IMR-90 (cell line): ENCODE measurements around the gene RGS10. TPM values are rescaled to one million over a fixed set of nuclear protein-coding genes. Genes with fewer than 3 reads are reported as not detected.

ENCODE experiments used
- ATAC-seq: fragments of 200-7000 bp; cut with Tn5 transposase; 2 replicates; pipeline ENCODE4 v1.9.1; 2020; ENCODE audit warnings: low read depth, mild to moderate bottlenecking, moderate library complexity
- BruUV-seq: library from RNA; stranded (reverse); fragments of 400-500 nt; replicated peaks from 2 replicates; lab custom pipeline; 2021; lab: Mats Ljungman, UMichigan
- CTCF ChIA-PET: fragments of 300-600 bp; formaldehyde crosslinking; extraction: SDS; loops from one replicate; lab custom pipeline; 2021; ENCODE audit warnings: antibody characterized with exemption; lab: Yijun Ruan, JAX
- POLR2A ChIA-PET: fragments of 300-600 bp; sonication (Branson Sonifier 250); formaldehyde crosslinking; loops from one replicate; lab custom pipeline; 2022; ENCODE audit warnings: antibody characterized with exemption; ENCODE audit not compliant: unreplicated experiment; lab: Charles Lee
- DNase-seq: peaks from one replicate; pipeline ENCODE4 v3.0.0; 2013
- H2AFZ ChIP-seq: replicated peaks from 2 replicates; pipeline ENCODE3; 2013; ENCODE audit warnings: low read length, mild to moderate bottlenecking; ENCODE audit not compliant: poor library complexity
- H2AK5ac ChIP-seq: 2 replicates; pipeline ENCODE4 v1.6.1; 2013; ENCODE audit warnings: low read depth, low read length, inconsistent platforms
- H2AK9ac ChIP-seq: replicated peaks from 2 replicates; pipeline ENCODE3; 2013; ENCODE audit warnings: mild to moderate bottlenecking, low read depth, low read length, moderate library complexity; ENCODE audit not compliant: poor library complexity
- H2BK120ac ChIP-seq: 2 replicates; pipeline ENCODE4 v1.6.1; 2013; ENCODE audit warnings: low read depth, low read length, inconsistent platforms
- H2BK15ac ChIP-seq: 3 replicates; pipeline ENCODE4 v1.6.1; 2013; ENCODE audit warnings: low read depth, low read length, inconsistent platforms
- H2BK20ac ChIP-seq: 2 replicates; pipeline ENCODE4 v1.6.1; 2013; ENCODE audit warnings: low read depth, mild to moderate bottlenecking, inconsistent platforms, low read length, moderate library complexity
- H2BK5ac ChIP-seq: 2 replicates; pipeline ENCODE4 v1.6.1; 2013; ENCODE audit warnings: mild to moderate bottlenecking, low read depth, low read length, inconsistent platforms; ENCODE audit not compliant: poor library complexity, severe bottlenecking
- H3K14ac ChIP-seq: replicated peaks from 2 replicates; pipeline ENCODE4 v1.6.1; 2013; ENCODE audit warnings: low read depth, low read length, inconsistent platforms
- H3K18ac ChIP-seq: 2 replicates; pipeline ENCODE4 v1.6.1; 2013; ENCODE audit warnings: low read depth, low read length, control low read depth
- H3K23ac ChIP-seq: 2 replicates; pipeline ENCODE4 v1.6.1; 2013; ENCODE audit warnings: low read depth, low read length, inconsistent platforms
- H3K27ac ChIP-seq: 2 replicates; pipeline ENCODE4 v1.5.1; 2013; ENCODE audit warnings: mild to moderate bottlenecking, control low read depth, low read length; ENCODE audit not compliant: insufficient read depth
- H3K27me3 ChIP-seq: 2 replicates; pipeline ENCODE4 v1.6.1; 2013; ENCODE audit warnings: low read length; ENCODE audit not compliant: control insufficient read depth, insufficient read depth
- H3K36me3 ChIP-seq: 2 replicates; pipeline ENCODE4 v1.6.1; 2013; ENCODE audit warnings: low read length, mixed read lengths; ENCODE audit not compliant: control insufficient read depth, insufficient read depth
- H3K4ac ChIP-seq: 2 replicates; pipeline ENCODE4 v1.6.1; 2013; ENCODE audit warnings: low read depth, low read length, inconsistent platforms
- H3K4me1 ChIP-seq: 2 replicates; pipeline ENCODE4 v1.6.1; 2013; ENCODE audit warnings: low read length, mixed read lengths; ENCODE audit not compliant: control insufficient read depth, insufficient read depth
- H3K4me2 ChIP-seq: 2 replicates; pipeline ENCODE4 v1.6.1; 2013; ENCODE audit warnings: low read depth, mild to moderate bottlenecking, control low read depth, low read length, moderate library complexity
- H3K4me3 ChIP-seq: 2 replicates; pipeline ENCODE4 v1.5.1; 2013; ENCODE audit warnings: low read depth, mild to moderate bottlenecking, control low read depth, low read length, moderate library complexity; ENCODE audit not compliant: insufficient read depth
- H3K56ac ChIP-seq: 2 replicates; pipeline ENCODE4 v1.6.1; 2013; ENCODE audit warnings: low read length, inconsistent platforms; ENCODE audit not compliant: insufficient read depth; ENCODE audit errors: extremely low read depth
- H3K79me1 ChIP-seq, 2 experiments: 2 replicates each; pipeline ENCODE4 v1.6.1; 2013; ENCODE audit warnings: low read length in 2 of 2, inconsistent platforms in 1 of 2, low read depth in 1 of 2
- H3K9ac ChIP-seq: 2 replicates; pipeline ENCODE4 v1.6.1; 2013; ENCODE audit warnings: low read depth, low read length, control low read depth
- H3K9me1 ChIP-seq: 2 replicates; pipeline ENCODE4 v1.6.1; 2013; ENCODE audit warnings: low read length, inconsistent platforms; ENCODE audit not compliant: insufficient read depth
- H3K9me3 ChIP-seq: 2 replicates; pipeline ENCODE4 v1.6.1; 2013; ENCODE audit warnings: low read length; ENCODE audit not compliant: control insufficient read depth, insufficient read depth
- H4K20me1 ChIP-seq: 2 replicates; pipeline ENCODE4 v1.6.1; 2013; ENCODE audit warnings: low read length, inconsistent platforms; ENCODE audit not compliant: insufficient read depth
- H4K5ac ChIP-seq: 2 replicates; pipeline ENCODE4 v1.6.1; 2013; ENCODE audit warnings: mild to moderate bottlenecking, low read depth, low read length, control low read depth
- H4K8ac ChIP-seq, 2 experiments: 2 replicates each; pipeline ENCODE4 v1.6.1; 2013; ENCODE audit warnings: low read depth in 2 of 2, low read length in 2 of 2, control low read depth in 1 of 2, inconsistent platforms in 1 of 2
- H4K91ac ChIP-seq: 2 replicates; pipeline ENCODE4 v1.6.1; 2013; ENCODE audit warnings: low read depth, low read length, inconsistent platforms; ENCODE audit not compliant: insufficient read depth
- CEBPB ChIP-seq: IDR thresholded peaks from 2 replicates; pipeline ENCODE4 v1.6.1; 2012; ENCODE audit warnings: low read depth, low read length, improper control_type of control experiment
- CHD1 ChIP-seq: IDR thresholded peaks from 2 replicates; pipeline ENCODE4 v1.6.1; 2012; ENCODE audit warnings: low read depth, low read length, improper control_type of control experiment
- FOS ChIP-seq: fragments of 150-350 bp; IDR thresholded peaks from 2 replicates; pipeline ENCODE4 v1.6.1; 2016; ENCODE audit warnings: low read depth, low read length
- MAFK ChIP-seq: IDR thresholded peaks from 2 replicates; pipeline ENCODE4 v1.6.1; 2012; ENCODE audit warnings: low read depth, low read length, improper control_type of control experiment
- MAZ ChIP-seq: IDR thresholded peaks from 2 replicates; pipeline ENCODE4 v1.6.1; 2012; ENCODE audit warnings: low read depth, mild to moderate bottlenecking, low read length, improper control_type of control experiment, moderate library complexity, borderline replicate concordance
- NFE2L2 ChIP-seq: fragments of 150-350 bp; IDR thresholded peaks from 2 replicates; pipeline ENCODE4 v1.6.1; 2016; ENCODE audit warnings: low read depth, mild to moderate bottlenecking, low read length
- POLR2A ChIP-seq: IDR thresholded peaks from 2 replicates; pipeline ENCODE4 v1.6.1; 2012; ENCODE audit warnings: mild to moderate bottlenecking, low read depth, low read length
- RAD21 ChIP-seq: IDR thresholded peaks from 2 replicates; pipeline ENCODE4 v1.6.1; 2012; ENCODE audit warnings: low read length, improper control_type of control experiment
- RCOR1 ChIP-seq: IDR thresholded peaks from 2 replicates; pipeline ENCODE4 v1.6.1; 2012; ENCODE audit warnings: mild to moderate bottlenecking, low read length, improper control_type of control experiment; ENCODE audit not compliant: insufficient replicate concordance
- RFX5 ChIP-seq: IDR thresholded peaks from 2 replicates; pipeline ENCODE4 v1.8.0; 2012; ENCODE audit warnings: low read depth, mild to moderate bottlenecking, low read length, moderate library complexity
- SMC3 ChIP-seq: fragments of 150-350 bp; IDR thresholded peaks from 2 replicates; pipeline ENCODE4 v1.6.1; 2016; ENCODE audit warnings: low read depth, mild to moderate bottlenecking, antibody characterized with exemption, low read length, moderate library complexity
- WGBS, 2 experiments: methylation state at CpG; one replicate each; pipeline versions ENCODE4 v1.1.5 to v1.1.7; 2013; ENCODE audit warnings: missing lambda C conversion rate in 2 of 2; ENCODE audit not compliant: insufficient read length in 1 of 2; ENCODE audit errors: extremely low coverage in 2 of 2; 5-methylcytosine and 5-hydroxymethylcytosine counted together
- dilution Hi-C: fragments of 300-500 bp; cut with HindIII; formaldehyde crosslinking; loops from one replicate; pipeline ENCODE4 v1.14.3; 2018; ENCODE audit warnings: low sequenced_read_pairs; ENCODE audit not compliant: unreplicated experiment
- in situ Hi-C: fragments of 300-500 bp; cut with MboI; formaldehyde crosslinking; loops from 3 replicates; pipeline ENCODE4 v1.14.3; 2019; ENCODE audit warnings: low sequenced_read_pairs, inconsistent platforms, mixed read lengths
- intact Hi-C: fragments of 100-400 bp; cut with micrococcal nuclease; formaldehyde crosslinking; loops from 2 replicates; pipeline ENCODE4 v1.10.0; 2022
- polyA plus RNA-seq, 3 experiments: library from polyadenylated mRNA; depleted of rRNA; stranded (reverse); fragments of >200 nt; gene quantifications; 2 replicates each; pipeline ENCODE4 v1.2.3, GENCODE V29; 2012; ENCODE audit warnings: low replicate concordance in 1 of 3
- total RNA-seq: library from RNA; depleted of rRNA; stranded (reverse); fragments of >200 nt; gene quantifications from 2 replicates; pipeline ENCODE4 v1.2.3, GENCODE V29; 2012
- TF ChIP-seq, protein P1 (sequence below): conservative IDR thresholded peaks from 2 replicates; pipeline ENCODE4 v1.5.1; 2012; ENCODE audit warnings: mild to moderate bottlenecking, low read depth, low read length, improper control_type of control experiment
- TF ChIP-seq, protein P2 (sequence below): fragments of 150-350 bp; IDR thresholded peaks from 2 replicates; pipeline ENCODE4 v1.6.1; 2016; ENCODE audit warnings: low read depth, mild to moderate bottlenecking, low read length, moderate library complexity, borderline replicate concordance

RGS10 gene
- total and polyA plus RNA-seq, 2 of the 4 experiments (the other 2 are of a cell fraction): 35.3 to 89.7 TPM

DNA sequence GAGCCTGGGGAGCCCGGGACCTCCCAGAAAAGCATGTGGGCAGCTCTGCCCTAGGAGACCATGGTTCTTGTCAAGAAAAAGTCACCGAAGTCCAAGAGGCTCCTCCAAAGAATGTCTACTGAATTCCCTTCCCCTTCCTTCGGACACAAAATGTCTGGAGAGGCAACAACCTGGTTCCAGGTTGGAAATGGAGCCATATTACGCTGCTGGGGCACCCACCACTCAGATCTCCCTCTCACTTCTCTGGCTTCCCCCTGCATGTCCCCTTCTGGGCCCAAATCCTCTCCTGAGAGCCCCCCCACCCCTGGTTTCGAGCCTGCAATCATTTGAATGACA, 52.6 kb downstream of the RGS10 start:
- TF ChIP-seq CHD1 (no peak), CEBPB (no peak), RCOR1 (no peak), RFX5 (no peak), MAZ (no peak), FOS (no peak), RAD21 (no peak), SMC3 (no peak), NFE2L2 (no peak), POLR2A (no peak), MAFK (no peak)
- TF ChIP-seq, protein P1, sequence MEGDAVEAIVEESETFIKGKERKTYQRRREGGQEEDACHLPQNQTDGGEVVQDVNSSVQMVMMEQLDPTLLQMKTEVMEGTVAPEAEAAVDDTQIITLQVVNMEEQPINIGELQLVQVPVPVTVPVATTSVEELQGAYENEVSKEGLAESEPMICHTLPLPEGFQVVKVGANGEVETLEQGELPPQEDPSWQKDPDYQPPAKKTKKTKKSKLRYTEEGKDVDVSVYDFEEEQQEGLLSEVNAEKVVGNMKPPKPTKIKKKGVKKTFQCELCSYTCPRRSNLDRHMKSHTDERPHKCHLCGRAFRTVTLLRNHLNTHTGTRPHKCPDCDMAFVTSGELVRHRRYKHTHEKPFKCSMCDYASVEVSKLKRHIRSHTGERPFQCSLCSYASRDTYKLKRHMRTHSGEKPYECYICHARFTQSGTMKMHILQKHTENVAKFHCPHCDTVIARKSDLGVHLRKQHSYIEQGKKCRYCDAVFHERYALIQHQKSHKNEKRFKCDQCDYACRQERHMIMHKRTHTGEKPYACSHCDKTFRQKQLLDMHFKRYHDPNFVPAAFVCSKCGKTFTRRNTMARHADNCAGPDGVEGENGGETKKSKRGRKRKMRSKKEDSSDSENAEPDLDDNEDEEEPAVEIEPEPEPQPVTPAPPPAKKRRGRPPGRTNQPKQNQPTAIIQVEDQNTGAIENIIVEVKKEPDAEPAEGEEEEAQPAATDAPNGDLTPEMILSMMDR: no peak
- TF ChIP-seq, protein P2, sequence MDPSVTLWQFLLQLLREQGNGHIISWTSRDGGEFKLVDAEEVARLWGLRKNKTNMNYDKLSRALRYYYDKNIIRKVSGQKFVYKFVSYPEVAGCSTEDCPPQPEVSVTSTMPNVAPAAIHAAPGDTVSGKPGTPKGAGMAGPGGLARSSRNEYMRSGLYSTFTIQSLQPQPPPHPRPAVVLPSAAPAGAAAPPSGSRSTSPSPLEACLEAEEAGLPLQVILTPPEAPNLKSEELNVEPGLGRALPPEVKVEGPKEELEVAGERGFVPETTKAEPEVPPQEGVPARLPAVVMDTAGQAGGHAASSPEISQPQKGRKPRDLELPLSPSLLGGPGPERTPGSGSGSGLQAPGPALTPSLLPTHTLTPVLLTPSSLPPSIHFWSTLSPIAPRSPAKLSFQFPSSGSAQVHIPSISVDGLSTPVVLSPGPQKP: no peak
- ATAC-seq: no peak
- Histone ChIP-seq H3K9me1 (peaks cover 23% of the 10 kb centered on the region), H3K4ac (peak overlapping the region; percentile 75), H2AK5ac (peak overlapping the region; percentile 53), H3K27me3 (no peaks in the 10 kb centered on the region), H3K23ac (no peak overlapping the region), H2AFZ (peak overlapping the region; percentile 97), H3K79me1 (peaks cover 0 to 4% of the 10 kb centered on the region in 2 experiments; a peak in 1 of 4 replicates), H3K9ac (no peak overlapping the region), H3K4me1 (peaks cover 26% of the 10 kb centered on the region), H2AK9ac (peak overlapping the region; percentile 96), H2BK120ac (peak overlapping the region; percentile 95), H3K14ac (0 out of 2 replicates have a peak overlapping the region, but pooled peaks have one; percentile 34), H3K27ac (no peak overlapping the region), H3K9me3 (no peaks in the 10 kb centered on the region), H4K5ac (no peak overlapping the region; the same call in 1 of the 2 replicates), H2BK5ac (no peak overlapping the region), H4K8ac (peak overlapping the region; percentile 11 to 47; a peak in 2 of 4 replicates), H3K4me2 (no peak overlapping the region), H3K18ac (no peak overlapping the region; the same call in 1 of the 2 replicates), H3K56ac (no peak overlapping the region), H3K4me3 (no peak overlapping the region), H4K20me1 (peaks cover 9% of the 10 kb centered on the region; the same call in 1 of the 2 replicates), H2BK15ac (peak overlapping the region; percentile 39; the same call in 1 of the 3 replicates), H3K36me3 (no peaks in the 10 kb centered on the region), H4K91ac (no peak overlapping the region; the same call in 1 of the 2 replicates), H2BK20ac (peak overlapping the region; percentile 62; the same call in 1 of the 2 replicates)
- dilution Hi-C loops: no loop called here
- no peak for DNase-seq
- 40% methylated on average over 2 of the region's 5 CpGs; no CpG with 5 or more reads in 1 of the 2 experiments for WGBS, 2 experiments
- intact Hi-C loops: loop anchor here (5.0 kb wide), 1 partner anchor 283 kb away; the partner anchor contains the start of gene GRK5
- BruUV-seq: no TSS peak
- in situ Hi-C loops: no loop called here
- ChIA-PET POLR2A (no interaction called here), CTCF (interaction anchor here (0.8 to 1.2 kb wide), 5 partner anchors 12 to 291 kb away, joined by 3 to 10 read pairs (median 3); no protein-coding TSS in a partner anchor)
